HepG2 (cell line): ENCODE measurements around the gene FBF1. TPM values are rescaled to one million over a fixed set of nuclear protein-coding genes. Genes with fewer than 3 reads are reported as not detected.

Experiments
- CHD2 ChIP-seq: IDR thresholded peaks from 2 replicates; pipeline ENCODE4 v1.6.1; 2011; ENCODE audit warnings: low read depth, low read length, improper control_type of control experiment
- DMAP1 ChIP-seq: IDR thresholded peaks from 2 replicates; pipeline ENCODE4 v1.6.1; 2016
- ISL2 ChIP-seq: sonication (generic); formaldehyde crosslinking; IDR thresholded peaks from 2 replicates; pipeline ENCODE4 v1.5.0; 2020; ENCODE audit warnings: missing genetic modification reagents
- MXI1 ChIP-seq: IDR thresholded peaks from 3 replicates; pipeline ENCODE4 v1.6.1; 2012; ENCODE audit warnings: low read depth, low read length, inconsistent platforms, borderline replicate concordance
- PRPF4 ChIP-seq: fragments of 200-400 bp; formaldehyde crosslinking; IDR thresholded peaks from 2 replicates; pipeline ENCODE4 v1.6.1; 2016; ENCODE audit warnings: low read length, low read depth; ENCODE audit not compliant: poor library complexity, severe bottlenecking
- RELA ChIP-seq: sonication (generic); formaldehyde crosslinking; IDR thresholded peaks from 2 replicates; pipeline ENCODE4 v1.4.0; 2020; ENCODE audit warnings: missing genetic modification reagents
- SP4 ChIP-seq: sonication (generic); formaldehyde crosslinking; IDR thresholded peaks from 2 replicates; pipeline ENCODE4 v1.8.1; 2023; ENCODE audit warnings: mild to moderate bottlenecking, missing genetic modification reagents
- ZNF235 ChIP-seq: sonication (generic); formaldehyde crosslinking; IDR thresholded peaks from 2 replicates; pipeline ENCODE4 v1.8.1; 2023; ENCODE audit warnings: mild to moderate bottlenecking, missing genetic modification reagents, borderline replicate concordance
- ZNF256 ChIP-seq: sonication (generic); formaldehyde crosslinking; conservative IDR thresholded peaks from 2 replicates; pipeline ENCODE4 v1.4.0; 2020; ENCODE audit warnings: missing genetic modification reagents
- ZNF44 ChIP-seq: sonication (generic); formaldehyde crosslinking; IDR thresholded peaks from 2 replicates; pipeline ENCODE4 v1.5.1; 2020; ENCODE audit warnings: mild to moderate bottlenecking, missing genetic modification reagents
- ZNF788 ChIP-seq: sonication (generic); formaldehyde crosslinking; IDR thresholded peaks from 2 replicates; pipeline ENCODE4 v1.5.0; 2020; ENCODE audit warnings: mild to moderate bottlenecking, missing genetic modification reagents, borderline replicate concordance
- polyA plus RNA-seq, 8 experiments: library from polyadenylated mRNA; depleted of rRNA in 3 of 8; stranded (reverse) in 7 of 8; unstranded in 1 of 8; fragments of >200 nt; fragmentation: Illumina TruSeq in 4 of 8; extraction: Trizol in 4 of 8; gene quantifications; 2 replicates each; pipeline versions ENCODE4 v1.2.1 to v1.2.3, GENCODE V29; 2011 to 2016; ENCODE audit warnings: low read depth in 4 of 8, missing spikeins in 1 of 8, mixed read lengths in 1 of 8; ENCODE audit not compliant: insufficient read depth in 1 of 8
- total RNA-seq, 5 experiments: library from RNA; depleted of rRNA; stranded (reverse); fragments of >200 nt; fragmentation: Illumina TruSeq; extraction: Trizol; gene quantifications; 2 replicates each; pipeline ENCODE4 v1.2.3, GENCODE V29; 2016; ENCODE audit warnings: low read depth in 1 of 5
- TF ChIP-seq, protein P1 (sequence below): sonication (generic); formaldehyde crosslinking; IDR thresholded peaks from 2 replicates; pipeline ENCODE4 v1.4.0; 2020; ENCODE audit warnings: missing genetic modification reagents
- TF ChIP-seq, protein P2 (sequence below): sonication (generic); formaldehyde crosslinking; IDR thresholded peaks from 2 replicates; pipeline ENCODE4 v1.5.1; 2020; ENCODE audit warnings: mild to moderate bottlenecking, missing genetic modification reagents, moderate library complexity
- TF ChIP-seq, protein P3 (sequence below): sonication (generic); formaldehyde crosslinking; IDR thresholded peaks from 2 replicates; pipeline ENCODE4 v1.8.0; 2022; ENCODE audit warnings: mild to moderate bottlenecking, missing genetic modification reagents, moderate library complexity
- TF ChIP-seq, protein P4 (sequence below), 2 experiments: sonication (generic) in 1 of 2; formaldehyde crosslinking in 1 of 2; IDR thresholded peaks; 2 replicates each; pipeline versions ENCODE4 v1.4.0 to v1.6.1; 2016 to 2020; ENCODE audit warnings: borderline replicate concordance in 1 of 2, low read depth in 1 of 2, mild to moderate bottlenecking in 1 of 2, missing genetic modification reagents in 1 of 2

Gene FBF1
- total and polyA plus RNA-seq, 2 of the 13 experiments (the other 11 are each of a cell fraction or from before 2014, with no cell fraction given), result 2.4 to 8.1 TPM

- TF ChIP-seq, protein P1, sequence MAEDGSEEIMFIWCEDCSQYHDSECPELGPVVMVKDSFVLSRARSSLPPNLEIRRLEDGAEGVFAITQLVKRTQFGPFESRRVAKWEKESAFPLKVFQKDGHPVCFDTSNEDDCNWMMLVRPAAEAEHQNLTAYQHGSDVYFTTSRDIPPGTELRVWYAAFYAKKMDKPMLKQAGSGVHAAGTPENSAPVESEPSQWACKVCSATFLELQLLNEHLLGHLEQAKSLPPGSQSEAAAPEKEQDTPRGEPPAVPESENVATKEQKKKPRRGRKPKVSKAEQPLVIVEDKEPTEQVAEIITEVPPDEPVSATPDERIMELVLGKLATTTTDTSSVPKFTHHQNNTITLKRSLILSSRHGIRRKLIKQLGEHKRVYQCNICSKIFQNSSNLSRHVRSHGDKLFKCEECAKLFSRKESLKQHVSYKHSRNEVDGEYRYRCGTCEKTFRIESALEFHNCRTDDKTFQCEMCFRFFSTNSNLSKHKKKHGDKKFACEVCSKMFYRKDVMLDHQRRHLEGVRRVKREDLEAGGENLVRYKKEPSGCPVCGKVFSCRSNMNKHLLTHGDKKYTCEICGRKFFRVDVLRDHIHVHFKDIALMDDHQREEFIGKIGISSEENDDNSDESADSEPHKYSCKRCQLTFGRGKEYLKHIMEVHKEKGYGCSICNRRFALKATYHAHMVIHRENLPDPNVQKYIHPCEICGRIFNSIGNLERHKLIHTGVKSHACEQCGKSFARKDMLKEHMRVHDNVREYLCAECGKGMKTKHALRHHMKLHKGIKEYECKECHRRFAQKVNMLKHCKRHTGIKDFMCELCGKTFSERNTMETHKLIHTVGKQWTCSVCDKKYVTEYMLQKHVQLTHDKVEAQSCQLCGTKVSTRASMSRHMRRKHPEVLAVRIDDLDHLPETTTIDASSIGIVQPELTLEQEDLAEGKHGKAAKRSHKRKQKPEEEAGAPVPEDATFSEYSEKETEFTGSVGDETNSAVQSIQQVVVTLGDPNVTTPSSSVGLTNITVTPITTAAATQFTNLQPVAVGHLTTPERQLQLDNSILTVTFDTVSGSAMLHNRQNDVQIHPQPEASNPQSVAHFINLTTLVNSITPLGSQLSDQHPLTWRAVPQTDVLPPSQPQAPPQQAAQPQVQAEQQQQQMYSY, result peak; percentile 23; the same call in 1 of the 2 replicates
- TF ChIP-seq CHD2 (no peak), SP4 (CRISPR knock-in tag) (peak; percentile 81), ISL2 (CRISPR knock-in tag) (peak; percentile 53), PRPF4 (no peak), ZNF44 (CRISPR knock-in tag) (no peak), ZNF256 (CRISPR knock-in tag) (0 out of 2 replicates have a peak, but pooled peaks have one; percentile 57), DMAP1 (peak; percentile 88), ZNF235 (peak; percentile 62; the same call in 1 of the 2 replicates), MXI1 (peak; percentile 60; the same call in 2 of the 3 replicates), ZNF788 (CRISPR knock-in tag) (peak; percentile 79; the same call in 1 of the 2 replicates), RELA (CRISPR knock-in tag) (no peak)
- TF ChIP-seq, protein P2, sequence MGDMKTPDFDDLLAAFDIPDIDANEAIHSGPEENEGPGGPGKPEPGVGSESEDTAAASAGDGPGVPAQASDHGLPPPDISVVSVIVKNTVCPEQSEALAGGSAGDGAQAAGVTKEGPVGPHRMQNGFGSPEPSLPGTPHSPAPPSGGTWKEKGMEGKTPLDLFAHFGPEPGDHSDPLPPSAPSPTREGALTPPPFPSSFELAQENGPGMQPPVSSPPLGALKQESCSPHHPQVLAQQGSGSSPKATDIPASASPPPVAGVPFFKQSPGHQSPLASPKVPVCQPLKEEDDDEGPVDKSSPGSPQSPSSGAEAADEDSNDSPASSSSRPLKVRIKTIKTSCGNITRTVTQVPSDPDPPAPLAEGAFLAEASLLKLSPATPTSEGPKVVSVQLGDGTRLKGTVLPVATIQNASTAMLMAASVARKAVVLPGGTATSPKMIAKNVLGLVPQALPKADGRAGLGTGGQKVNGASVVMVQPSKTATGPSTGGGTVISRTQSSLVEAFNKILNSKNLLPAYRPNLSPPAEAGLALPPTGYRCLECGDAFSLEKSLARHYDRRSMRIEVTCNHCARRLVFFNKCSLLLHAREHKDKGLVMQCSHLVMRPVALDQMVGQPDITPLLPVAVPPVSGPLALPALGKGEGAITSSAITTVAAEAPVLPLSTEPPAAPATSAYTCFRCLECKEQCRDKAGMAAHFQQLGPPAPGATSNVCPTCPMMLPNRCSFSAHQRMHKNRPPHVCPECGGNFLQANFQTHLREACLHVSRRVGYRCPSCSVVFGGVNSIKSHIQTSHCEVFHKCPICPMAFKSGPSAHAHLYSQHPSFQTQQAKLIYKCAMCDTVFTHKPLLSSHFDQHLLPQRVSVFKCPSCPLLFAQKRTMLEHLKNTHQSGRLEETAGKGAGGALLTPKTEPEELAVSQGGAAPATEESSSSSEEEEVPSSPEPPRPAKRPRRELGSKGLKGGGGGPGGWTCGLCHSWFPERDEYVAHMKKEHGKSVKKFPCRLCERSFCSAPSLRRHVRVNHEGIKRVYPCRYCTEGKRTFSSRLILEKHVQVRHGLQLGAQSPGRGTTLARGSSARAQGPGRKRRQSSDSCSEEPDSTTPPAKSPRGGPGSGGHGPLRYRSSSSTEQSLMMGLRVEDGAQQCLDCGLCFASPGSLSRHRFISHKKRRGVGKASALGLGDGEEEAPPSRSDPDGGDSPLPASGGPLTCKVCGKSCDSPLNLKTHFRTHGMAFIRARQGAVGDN (CRISPR knock-in tag), result peak; percentile 85
- TF ChIP-seq, protein P3, sequence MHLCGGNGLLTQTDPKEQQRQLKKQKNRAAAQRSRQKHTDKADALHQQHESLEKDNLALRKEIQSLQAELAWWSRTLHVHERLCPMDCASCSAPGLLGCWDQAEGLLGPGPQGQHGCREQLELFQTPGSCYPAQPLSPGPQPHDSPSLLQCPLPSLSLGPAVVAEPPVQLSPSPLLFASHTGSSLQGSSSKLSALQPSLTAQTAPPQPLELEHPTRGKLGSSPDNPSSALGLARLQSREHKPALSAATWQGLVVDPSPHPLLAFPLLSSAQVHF (CRISPR knock-in tag), result peak; percentile 85; the same call in 1 of the 2 replicates
- TF ChIP-seq, protein P4, sequence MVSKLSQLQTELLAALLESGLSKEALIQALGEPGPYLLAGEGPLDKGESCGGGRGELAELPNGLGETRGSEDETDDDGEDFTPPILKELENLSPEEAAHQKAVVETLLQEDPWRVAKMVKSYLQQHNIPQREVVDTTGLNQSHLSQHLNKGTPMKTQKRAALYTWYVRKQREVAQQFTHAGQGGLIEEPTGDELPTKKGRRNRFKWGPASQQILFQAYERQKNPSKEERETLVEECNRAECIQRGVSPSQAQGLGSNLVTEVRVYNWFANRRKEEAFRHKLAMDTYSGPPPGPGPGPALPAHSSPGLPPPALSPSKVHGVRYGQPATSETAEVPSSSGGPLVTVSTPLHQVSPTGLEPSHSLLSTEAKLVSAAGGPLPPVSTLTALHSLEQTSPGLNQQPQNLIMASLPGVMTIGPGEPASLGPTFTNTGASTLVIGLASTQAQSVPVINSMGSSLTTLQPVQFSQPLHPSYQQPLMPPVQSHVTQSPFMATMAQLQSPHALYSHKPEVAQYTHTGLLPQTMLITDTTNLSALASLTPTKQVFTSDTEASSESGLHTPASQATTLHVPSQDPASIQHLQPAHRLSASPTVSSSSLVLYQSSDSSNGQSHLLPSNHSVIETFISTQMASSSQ (IDR thresholded peaks at IDR 0.05; ENCODE audit: low read depth), result no peak
- TF ChIP-seq, protein P4 (CRISPR knock-in tag; IDR thresholded peaks at IDR 0.05; ENCODE audit: borderline replicate concordance), result peak; percentile 62
Measured at GRCh38 chr17:75896415-75897159, 44.3 kb downstream of the FBF1 start, which contains the start of gene TRIM65 (continued).
